GM21515 (cell line): ENCODE measurements around the gene SLC16A9.
"Not testable (repeated sequence)": the region's sequence is repeated elsewhere in the genome, so short reads cannot be mapped to it uniquely, and the experiment has no call there.

ENCODE experiments used
- ATAC-seq: cut with Tn5 transposase; IDR thresholded peaks from one replicate; pipeline ENCODE4 v1.9.1; 2021; ENCODE audit not compliant: unreplicated experiment

The SLC16A9 gene

GRCh38 chr10:59677253-59677831 is 32.3 kb downstream of the SLC16A9 start:
- ATAC-seq: no peak

GRCh38 chr10:59675812-59676211 is 33.8 kb downstream of the SLC16A9 start:
- no peak for ATAC-seq

GRCh38 chr10:59674215-59674836 is 35.3 kb downstream of the SLC16A9 start:
- no peak for ATAC-seq

- peak; percentile 61 for ATAC-seq
These were observed 37.3 kb downstream of the SLC16A9 start for GRCh38 chr10:59672150-59672875.

- no peak for ATAC-seq
These were observed 39.4 kb downstream of the SLC16A9 start for GRCh38 chr10:59670269-59670668.

- no peak for ATAC-seq
These were observed 41.6 kb downstream of the SLC16A9 start for GRCh38 chr10:59668096-59668495.

GRCh38 chr10:59666310-59666709 is 43.3 kb downstream of the SLC16A9 start:
- no peak for ATAC-seq

GRCh38 chr10:59663213-59663612 is 46.4 kb downstream of the SLC16A9 start:
- ATAC-seq: not testable (repeated sequence)

- ATAC-seq: no peak
These were observed 51.9 kb downstream of the SLC16A9 start for GRCh38 chr10:59657724-59658123.

GRCh38 chr10:59655309-59655708 is 54.3 kb downstream of the SLC16A9 start:
- ATAC-seq: no peak

GRCh38 chr10:59654007-59654406 is 55.6 kb downstream of the SLC16A9 start:
- ATAC-seq: peak; percentile 63

- no peak for ATAC-seq
These were observed 57.7 kb downstream of the SLC16A9 start for GRCh38 chr10:59651902-59652301.

GRCh38 chr10:59649606-59650346 is 59.9 kb downstream of the SLC16A9 start:
- ATAC-seq: no peak

- ATAC-seq: no peak
These were observed 60.9 kb downstream of the SLC16A9 start for GRCh38 chr10:59648711-59649201.

GRCh38 chr10:59644841-59645240 is 64.8 kb downstream of the SLC16A9 start:
- no peak for ATAC-seq

- ATAC-seq: not testable (repeated sequence)
These were observed 68.0 kb downstream of the SLC16A9 start for GRCh38 chr10:59641688-59642087.

- no peak for ATAC-seq
These were observed 74.0 kb downstream of the SLC16A9 start for GRCh38 chr10:59635502-59636290.

GRCh38 chr10:59634102-59634501 is 75.5 kb downstream of the SLC16A9 start:
- ATAC-seq: no peak

- ATAC-seq: no peak
These were observed 76.6 kb downstream of the SLC16A9 start for GRCh38 chr10:59633063-59633462.
